Neural progenitor cell (in vitro differentiated cells): ENCODE results near the gene FOXO6. TPM values are rescaled to one million over a fixed set of nuclear protein-coding genes. Genes with fewer than 3 reads are reported as not detected.

Experiments used
- DNase-seq: peaks from one replicate; pipeline ENCODE4 v3.0.0-alpha.2; 2016; ENCODE audit warnings: low spot score
- H2AFZ ChIP-seq: fragments of 200-600 bp; sonication (generic); replicated peaks from 2 replicates; pipeline ENCODE4 v1.6.1; 2016; ENCODE audit warnings: antibody characterized with exemption
- H3F3A ChIP-seq: fragments of 200-600 bp; sonication (generic); 2 replicates; pipeline ENCODE4 v1.6.1; 2016; ENCODE audit warnings: antibody characterized with exemption, low read depth
- H3K27ac ChIP-seq: fragments of 200-600 bp; sonication (generic); 2 replicates; pipeline ENCODE4 v1.5.1; 2016; ENCODE audit warnings: mild to moderate bottlenecking
- H3K27me3 ChIP-seq: fragments of 200-600 bp; sonication (generic); 2 replicates; pipeline ENCODE4 v1.6.1; 2016; ENCODE audit warnings: mild to moderate bottlenecking, moderate library complexity
- H3K36me3 ChIP-seq: fragments of 200-600 bp; sonication (generic); 2 replicates; pipeline ENCODE4 v1.5.1; 2016
- H3K4me1 ChIP-seq: fragments of 200-600 bp; sonication (generic); 2 replicates; pipeline ENCODE4 v1.6.1; 2016; ENCODE audit warnings: mixed run types
- H3K4me2 ChIP-seq: fragments of 200-600 bp; sonication (generic); 2 replicates; pipeline ENCODE4 v1.6.1; 2016
- H3K4me3 ChIP-seq: fragments of 200-600 bp; sonication (generic); 2 replicates; pipeline ENCODE4 v1.5.1; 2016
- H3K79me2 ChIP-seq: fragments of 200-600 bp; sonication (generic); 2 replicates; pipeline ENCODE4 v1.6.1; 2016; ENCODE audit warnings: low read depth
- H3K9ac ChIP-seq: fragments of 200-600 bp; sonication (generic); 2 replicates; pipeline ENCODE4 v1.6.1; 2016
- H3K9me3 ChIP-seq: fragments of 200-600 bp; sonication (generic); 2 replicates; pipeline ENCODE4 v1.5.1; 2016; ENCODE audit warnings: low read depth
- H4K20me1 ChIP-seq: fragments of 200-600 bp; sonication (generic); 2 replicates; pipeline ENCODE4 v1.6.1; 2016; ENCODE audit warnings: low read depth
- H3K27ac Mint-ChIP-seq: 3 replicates; pipeline ENCODE4 v1.8.0; 2021; ENCODE audit warnings: mixed read lengths
- H3K27me3 Mint-ChIP-seq: 2 replicates; pipeline ENCODE4 v1.8.0; 2022; ENCODE audit warnings: low read depth, mild to moderate bottlenecking, inconsistent platforms, moderate library complexity, mixed read lengths; ENCODE audit not compliant: insufficient read depth
- H3K36me3 Mint-ChIP-seq: 3 replicates; pipeline ENCODE4 v1.8.0; 2021; ENCODE audit warnings: mixed read lengths
- H3K4me1 Mint-ChIP-seq: 3 replicates; pipeline ENCODE4 v1.8.0; 2021; ENCODE audit warnings: mixed read lengths
- H3K4me3 Mint-ChIP-seq: 3 replicates; pipeline ENCODE4 v1.8.0; 2021; ENCODE audit warnings: mild to moderate bottlenecking, moderate library complexity, mixed read lengths
- H3K9me3 Mint-ChIP-seq: 3 replicates; pipeline ENCODE4 v1.8.0; 2020; ENCODE audit warnings: mixed read lengths
- CTCF ChIP-seq: fragments of 200-600 bp; sonication (generic); IDR thresholded peaks from 2 replicates; pipeline ENCODE4 v1.5.1; 2017; ENCODE audit warnings: antibody characterized with exemption, mild to moderate bottlenecking
- EZH2 ChIP-seq: fragments of 200-600 bp; sonication (generic); IDR thresholded peaks from 2 replicates; pipeline ENCODE4 v1.6.1; 2017; ENCODE audit warnings: antibody characterized with exemption, mild to moderate bottlenecking, moderate library complexity
- EZH2phosphoT487 ChIP-seq: fragments of 200-600 bp; sonication (generic); IDR thresholded peaks from 2 replicates; pipeline ENCODE4 v1.6.1; 2017; ENCODE audit warnings: antibody characterized with exemption
- total RNA-seq: library from RNA; depleted of rRNA; stranded (reverse); fragments of >200 nt; gene quantifications from 2 replicates; pipeline ENCODE4 v1.2.3, GENCODE V29; 2015; ENCODE audit warnings: low replicate concordance

FOXO6 gene
- total RNA-seq, 1 donor from 2014 or later = not detected

- H3K9ac ChIP-seq = no peak overlapping the region
- no peaks in the 10 kb centered on the region for H3K79me2 ChIP-seq
- peaks cover 29% of the 10 kb centered on the region for H3K27me3 Mint-ChIP-seq
- no peaks in the 10 kb centered on the region for H3K9me3 Mint-ChIP-seq
- H3K36me3 Mint-ChIP-seq = no peaks in the 10 kb centered on the region
- H3K27ac Mint-ChIP-seq = peak overlapping the region; percentile 55
- peaks cover 19% of the 10 kb centered on the region for H4K20me1 ChIP-seq
- H3K9me3 ChIP-seq = no peaks in the 10 kb centered on the region
- H3K4me1 ChIP-seq = peaks cover 47% of the 10 kb centered on the region
- TF ChIP-seq EZH2phosphoT487 (no peak), CTCF (no peak), EZH2 (no peak)
- no peak overlapping the region for H2AFZ ChIP-seq
- H3K27ac ChIP-seq = no peak overlapping the region
- no peak overlapping the region for H3K4me2 ChIP-seq
- peaks cover 36% of the 10 kb centered on the region for H3K27me3 ChIP-seq
- peaks cover 30% of the 10 kb centered on the region for H3F3A ChIP-seq
- no peaks in the 10 kb centered on the region for H3K36me3 ChIP-seq
- no peak overlapping the region for H3K4me3 ChIP-seq
- H3K4me1 Mint-ChIP-seq = peaks cover 57% of the 10 kb centered on the region
- DNase-seq = no peak
- no peak overlapping the region for H3K4me3 Mint-ChIP-seq
Observed at GRCh38 chr1:41369531-41369930, 8.3 kb downstream of the FOXO6 start.

- no peak overlapping the region for H3K9ac ChIP-seq
- peaks cover 29% of the 10 kb centered on the region for H3K27me3 ChIP-seq
- peaks cover 30% of the 10 kb centered on the region for H3F3A ChIP-seq
- peaks cover 17% of the 10 kb centered on the region for H4K20me1 ChIP-seq
- no peaks in the 10 kb centered on the region for H3K9me3 ChIP-seq
- no peaks in the 10 kb centered on the region for H3K79me2 ChIP-seq
- H3K4me3 Mint-ChIP-seq = no peak overlapping the region
- no peak overlapping the region for H3K4me3 ChIP-seq
- no peaks in the 10 kb centered on the region for H3K9me3 Mint-ChIP-seq
- H3K27me3 Mint-ChIP-seq = peaks cover 22% of the 10 kb centered on the region
- H3K4me2 ChIP-seq = no peak overlapping the region
- peak overlapping the region; percentile 77 for H3K27ac Mint-ChIP-seq
- H3K4me1 ChIP-seq = peaks cover 47% of the 10 kb centered on the region
- H2AFZ ChIP-seq = no peak overlapping the region
- peaks cover 56% of the 10 kb centered on the region for H3K4me1 Mint-ChIP-seq
- no peak for TF ChIP-seq EZH2phosphoT487
- no peak for TF ChIP-seq CTCF
- TF ChIP-seq EZH2 = no peak
- no peaks in the 10 kb centered on the region for H3K36me3 ChIP-seq
- no peaks in the 10 kb centered on the region for H3K36me3 Mint-ChIP-seq
- no peak for DNase-seq
- no peak overlapping the region for H3K27ac ChIP-seq
Observed at GRCh38 chr1:41370225-41370624, 9.0 kb downstream of the FOXO6 start.

DNA sequence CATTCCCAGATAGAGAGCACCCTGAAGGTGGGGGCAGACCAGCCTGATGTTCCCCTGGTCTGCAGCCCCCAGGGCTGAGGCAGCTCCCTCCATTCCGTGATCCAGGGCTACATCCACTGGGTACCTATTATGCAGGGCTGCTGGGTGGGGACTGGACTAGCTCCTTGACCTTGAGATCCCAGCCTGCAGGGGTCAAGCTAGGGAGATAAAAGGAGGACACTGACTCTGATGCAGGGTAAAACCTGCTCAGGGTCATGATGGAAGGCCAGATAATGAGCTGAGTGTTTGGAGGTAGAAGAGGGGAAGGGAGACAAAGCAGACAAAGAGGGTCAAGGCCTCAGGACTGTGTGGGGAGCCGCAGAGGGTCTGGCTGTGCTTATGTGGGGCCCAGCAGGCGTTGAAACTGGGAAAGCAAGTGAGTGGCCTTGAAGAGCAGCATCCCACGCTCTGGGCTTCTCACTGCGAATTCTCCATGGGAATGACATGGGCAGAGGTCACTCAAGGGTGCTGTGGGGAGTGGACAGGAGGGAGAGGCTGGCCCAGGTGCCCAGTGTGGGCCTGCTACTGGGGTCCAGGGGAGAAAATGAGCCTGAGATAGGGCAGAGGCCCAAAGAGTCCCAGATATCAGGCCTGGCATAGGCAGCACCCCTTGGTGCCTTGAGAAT lies 9.7 kb downstream of the FOXO6 start:
- Histone ChIP-seq H3K4me1 (peaks cover 41% of the 10 kb centered on the region), H3K27ac (no peak overlapping the region), H3K4me2 (peak overlapping the region; percentile 75), H3K4me3 (no peak overlapping the region), H3K27me3 (peaks cover 23% of the 10 kb centered on the region), H3K9ac (no peak overlapping the region), H2AFZ (no peak overlapping the region), H3K9me3 (no peaks in the 10 kb centered on the region), H4K20me1 (peaks cover 15% of the 10 kb centered on the region), H3F3A (peaks cover 30% of the 10 kb centered on the region), H3K36me3 (no peaks in the 10 kb centered on the region), H3K79me2 (no peaks in the 10 kb centered on the region)
- H3K36me3 Mint-ChIP-seq = no peaks in the 10 kb centered on the region
- H3K4me3 Mint-ChIP-seq = peak overlapping the region; percentile 6
- H3K9me3 Mint-ChIP-seq = no peaks in the 10 kb centered on the region
- TF ChIP-seq CTCF = no peak
- TF ChIP-seq EZH2 = no peak
- TF ChIP-seq EZH2phosphoT487 = no peak
- H3K4me1 Mint-ChIP-seq = peaks cover 54% of the 10 kb centered on the region
- peak overlapping the region; percentile 77 for H3K27ac Mint-ChIP-seq
- no peak for DNase-seq
- peaks cover 19% of the 10 kb centered on the region for H3K27me3 Mint-ChIP-seq
